Activated CD8-positive, alpha-beta memory T cell treated with anti-CD3 and anti-CD28 coated beads, Interleukin-2, amount 50 U/mL, for 24 hours (primary cell): ENCODE data around the gene CD36.

Experiments
- DNase-seq: peaks from one replicate; pipeline ENCODE4 v3.0.0-alpha.2; 2020; ENCODE audit errors: extremely low read depth

The CD36 gene

DNA sequence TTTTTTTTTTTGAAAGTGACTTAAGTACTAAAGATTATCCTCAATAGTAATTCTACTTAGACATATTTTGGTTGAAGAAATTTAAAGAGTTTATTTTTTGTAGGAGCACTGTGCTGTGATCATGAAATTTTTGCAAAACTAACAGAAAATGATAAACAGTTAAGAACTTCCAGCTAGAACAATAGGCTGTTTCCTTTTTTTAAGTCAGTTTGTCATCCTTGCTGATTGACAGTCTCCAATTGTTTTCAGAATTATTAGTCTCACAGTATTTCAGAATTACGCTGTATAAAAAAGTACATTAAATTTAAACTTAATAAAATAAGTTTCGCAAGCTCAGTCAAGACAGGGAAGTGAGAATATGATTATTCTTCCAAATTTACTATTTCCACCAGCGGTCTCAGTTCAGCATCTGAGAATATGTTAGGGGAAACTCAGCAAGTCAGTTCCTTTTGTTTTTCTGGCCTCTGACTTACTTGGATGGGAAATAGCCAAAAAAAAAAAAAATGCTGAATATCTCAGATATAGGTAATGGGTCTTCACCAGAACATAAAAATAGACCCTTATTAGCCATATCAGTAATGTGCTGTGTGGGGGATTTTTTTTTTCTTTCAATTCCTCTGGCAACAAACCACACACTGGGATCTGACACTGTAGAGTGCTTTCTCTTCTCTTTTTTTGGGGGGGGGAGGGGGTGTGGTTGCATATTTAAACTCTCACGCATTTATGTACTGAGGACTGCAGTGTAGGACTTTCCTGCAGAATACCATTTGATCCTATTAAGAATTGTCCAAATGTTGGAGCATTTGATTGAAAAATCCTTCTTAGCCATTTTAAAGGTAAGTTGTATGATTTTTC is at the start of gene CD36:
TSS of gene CD36 (plus strand) at position 732 of the 855 bp plus-strand sequence. CDS start 8,099 bp downstream, outside the sequence.
- no peak for DNase-seq

- DNase-seq: no peak
Measured at GRCh38 chr7:80589631-80590030, 48.8 kb upstream of the CD36 start.

- no peak for DNase-seq
Measured at GRCh38 chr7:80591654-80592053, 46.8 kb upstream of the CD36 start.

DNA sequence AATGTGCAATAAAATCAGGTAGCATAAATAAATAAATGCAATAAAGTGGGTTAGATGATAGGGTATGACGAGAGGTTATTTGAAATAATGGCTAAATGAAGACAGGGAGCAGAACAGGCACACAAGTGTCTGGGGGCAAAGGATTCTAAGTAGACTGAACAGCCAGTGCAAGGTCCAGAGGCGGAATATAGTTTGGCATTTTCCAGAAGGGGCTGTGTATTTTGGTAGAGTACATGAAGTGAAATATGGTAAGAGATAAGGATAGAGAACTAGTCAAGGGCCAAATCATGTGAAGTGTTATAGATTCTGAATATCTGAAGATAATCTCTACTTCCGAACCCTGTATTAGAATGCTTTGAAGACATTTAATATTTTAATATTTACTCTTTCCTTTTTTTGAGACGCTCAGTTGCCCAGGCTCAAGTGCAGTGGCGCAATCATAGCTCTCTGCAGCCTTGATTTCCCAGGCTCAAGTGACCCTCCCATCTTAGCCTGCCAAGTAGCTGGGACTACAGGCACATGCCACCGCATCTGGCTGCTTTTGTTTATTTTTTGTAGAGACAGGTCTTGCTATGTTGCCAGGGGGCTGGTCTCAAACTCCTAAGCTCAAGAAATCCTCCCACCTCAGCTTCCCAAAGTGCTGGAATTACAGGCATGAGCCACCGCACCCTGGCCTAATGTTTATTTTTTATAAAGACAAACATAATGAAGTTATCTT is 44.4 kb upstream of the CD36 start:
- DNase-seq: no peak

DNA sequence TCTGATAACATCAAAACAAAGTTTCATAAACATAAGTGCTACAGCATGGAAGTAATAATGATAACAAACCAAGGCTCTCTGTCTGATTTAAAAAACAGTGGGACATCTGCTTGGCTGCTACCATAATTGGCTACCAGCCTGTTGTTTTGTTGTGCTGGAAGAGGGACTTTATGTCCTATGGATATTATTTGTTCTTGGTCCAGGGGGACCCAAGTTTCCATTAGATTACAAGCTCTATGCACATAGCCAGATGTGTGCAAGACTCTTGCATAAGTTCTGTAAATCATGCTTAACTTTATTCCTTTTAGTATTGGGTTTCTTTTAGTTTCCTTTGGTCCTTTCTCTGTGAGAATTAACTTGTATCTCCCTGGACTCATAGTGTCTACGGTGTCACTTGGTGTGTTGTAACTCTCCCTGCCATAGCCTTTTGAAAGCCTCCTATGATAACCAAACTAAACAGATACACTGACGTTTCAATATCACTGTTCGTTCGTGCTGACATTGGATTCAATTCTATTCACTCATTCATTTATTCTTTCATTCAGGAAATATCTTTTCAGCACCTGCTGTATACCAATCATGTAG is 41.4 kb upstream of the CD36 start:
- no peak for DNase-seq

- DNase-seq: no peak
Measured at GRCh38 chr7:80597875-80598274, 40.6 kb upstream of the CD36 start.

DNA sequence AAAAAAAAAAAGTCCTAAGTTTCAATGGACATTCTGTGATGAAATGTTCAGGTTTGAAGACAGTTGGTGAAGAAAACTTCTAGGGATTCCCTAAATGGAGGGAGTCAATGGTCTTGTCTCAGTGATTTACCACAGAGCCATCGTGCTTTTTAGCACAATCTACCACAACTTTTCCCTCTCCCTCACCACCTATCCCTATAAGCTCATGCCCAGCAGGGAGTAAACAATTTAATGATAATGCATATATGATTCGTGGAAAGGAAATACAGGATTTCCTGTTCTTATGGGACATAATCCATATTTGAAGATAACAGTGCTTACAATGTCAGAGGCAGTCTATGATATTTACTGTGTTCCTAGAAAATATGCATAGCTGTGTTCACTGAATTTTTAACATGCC is 38.4 kb upstream of the CD36 start:
- no peak for DNase-seq

DNA sequence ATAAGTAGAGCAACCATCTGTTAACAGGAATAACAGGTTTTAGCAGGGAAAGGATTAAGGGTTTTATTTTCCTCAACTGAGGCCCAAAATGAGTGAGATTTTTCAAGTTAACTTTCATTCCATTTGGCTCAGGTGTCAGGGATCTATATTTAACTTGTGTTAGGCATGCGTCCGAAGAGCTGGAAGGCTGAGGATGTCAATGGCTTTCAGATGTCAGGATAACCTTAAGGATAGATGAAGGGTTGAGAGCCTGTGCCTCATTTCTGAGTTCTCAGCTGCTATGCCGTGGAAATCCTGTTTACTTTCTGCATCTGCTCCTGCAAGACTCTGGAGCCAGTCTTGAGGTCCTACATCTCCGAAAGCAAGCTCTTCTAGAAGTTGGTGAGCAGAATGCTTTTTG is 36.4 kb upstream of the CD36 start:
- DNase-seq: no peak

DNA sequence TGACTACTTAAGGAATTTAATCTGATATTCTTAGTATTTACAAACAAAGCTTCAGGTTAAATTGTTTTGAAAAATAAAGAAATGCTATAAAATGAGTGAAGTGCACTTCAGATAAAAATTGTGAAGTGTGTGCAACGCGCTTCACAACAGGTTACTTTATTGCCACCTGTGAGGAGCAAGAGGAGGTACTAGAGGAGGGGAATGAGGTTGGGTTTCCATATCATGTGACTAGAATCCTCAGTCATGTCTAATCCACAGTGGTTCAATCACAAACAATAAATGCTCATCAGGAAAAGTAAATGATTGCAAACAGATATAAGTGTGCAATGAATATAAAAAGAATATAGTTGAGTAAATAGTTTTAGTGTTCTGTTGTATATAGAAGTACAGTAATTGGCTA is 34.5 kb upstream of the CD36 start:
- DNase-seq: no peak

GRCh38 chr7:80604436-80604835 is 34.0 kb upstream of the CD36 start:
- DNase-seq: no peak

DNA sequence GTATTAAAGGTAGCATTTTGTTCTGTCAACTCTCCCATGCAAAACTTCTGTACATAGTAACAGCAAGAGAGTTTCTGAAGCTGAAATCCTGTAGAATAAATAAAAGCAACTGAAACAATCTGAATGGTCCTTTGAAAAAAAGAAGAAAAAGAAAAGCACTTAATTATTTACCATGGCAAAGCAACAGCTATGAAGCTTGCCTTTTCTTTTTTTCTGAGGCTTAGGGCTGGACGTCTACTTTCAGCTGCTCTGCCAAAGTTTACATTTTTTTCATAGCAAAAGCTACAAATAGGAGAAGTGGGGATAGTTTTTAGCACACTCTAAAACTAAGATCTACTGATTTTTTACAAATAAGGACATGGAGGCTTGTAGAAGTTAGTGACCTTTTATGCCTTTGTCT is 31.3 kb upstream of the CD36 start:
- DNase-seq: no peak

DNA sequence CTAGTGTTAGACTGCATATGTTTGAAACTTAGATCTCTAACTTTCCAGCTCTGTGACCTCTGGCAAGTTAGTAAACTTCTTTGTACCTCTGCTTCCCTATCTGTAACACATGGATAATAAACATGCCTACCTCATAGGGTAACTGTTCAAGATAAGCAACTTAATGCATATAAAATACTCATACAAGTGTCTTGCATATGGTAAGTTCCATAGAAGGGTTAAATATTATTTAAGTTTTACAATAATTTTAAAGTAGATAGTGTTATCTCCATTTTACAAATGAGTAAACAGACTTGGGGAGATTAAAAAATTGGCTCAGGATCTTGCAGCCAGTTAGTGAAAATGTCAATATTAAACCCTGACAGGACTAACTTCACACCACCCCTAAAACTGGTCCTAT is 30.1 kb upstream of the CD36 start:
- no peak for DNase-seq

DNA sequence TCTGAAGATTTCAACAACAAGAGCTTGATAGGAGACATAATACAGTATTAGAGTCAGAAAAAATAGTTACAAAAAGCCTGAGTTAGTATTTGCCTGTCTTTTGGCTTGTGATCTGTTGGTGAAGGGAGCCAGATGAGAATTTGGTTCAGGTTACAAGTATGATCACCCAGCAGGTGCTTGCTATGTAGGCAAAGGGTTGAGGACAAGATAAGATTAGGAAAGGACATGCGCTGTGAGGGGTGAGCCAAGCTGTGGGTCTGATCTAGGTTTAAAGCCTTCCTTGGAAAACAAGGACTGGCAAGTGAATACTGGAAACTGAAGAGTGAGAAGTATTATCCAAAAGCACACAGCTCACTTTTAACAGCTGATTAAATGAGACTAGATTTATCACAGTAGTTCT is 28.7 kb upstream of the CD36 start:
- no peak for DNase-seq

DNA sequence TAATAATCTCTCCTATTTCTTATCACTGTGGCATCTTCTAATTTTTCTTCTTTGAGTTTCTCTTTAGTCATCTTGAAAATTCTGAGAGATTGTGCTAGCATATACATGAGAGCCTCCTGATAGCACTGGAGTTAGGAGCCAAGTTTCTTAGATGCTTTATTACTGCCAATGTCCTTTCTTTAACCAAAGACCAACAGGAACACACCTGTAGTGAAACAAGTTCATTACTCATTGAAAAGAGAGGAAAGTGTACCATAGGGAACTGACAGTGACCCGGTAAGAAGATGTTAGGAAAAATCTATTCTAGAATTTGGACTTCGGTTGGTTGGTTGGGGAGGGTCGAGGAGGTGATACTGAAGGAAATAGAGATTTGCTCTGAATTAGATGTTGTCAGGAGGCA is 27.1 kb upstream of the CD36 start:
- DNase-seq: no peak

DNA sequence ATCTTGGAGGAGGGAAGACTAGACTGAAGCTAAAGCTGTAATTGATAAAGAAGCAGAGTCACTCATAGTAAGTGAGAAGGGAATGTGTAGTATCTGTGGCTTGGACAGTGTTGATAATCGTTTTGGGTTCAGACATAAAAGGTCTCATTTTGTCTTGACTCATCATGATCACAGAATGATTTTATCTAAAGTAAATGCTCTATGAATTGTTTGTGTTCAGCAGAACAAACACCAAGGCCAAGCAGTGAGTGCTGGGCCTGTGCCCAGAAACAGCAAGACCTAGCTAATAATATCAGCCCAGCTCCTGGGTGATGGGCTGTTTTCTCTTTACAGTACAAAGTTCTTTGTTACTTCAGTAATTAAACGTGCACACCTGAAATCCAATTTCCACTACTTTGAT is 26.7 kb upstream of the CD36 start:
- DNase-seq: no peak

DNA sequence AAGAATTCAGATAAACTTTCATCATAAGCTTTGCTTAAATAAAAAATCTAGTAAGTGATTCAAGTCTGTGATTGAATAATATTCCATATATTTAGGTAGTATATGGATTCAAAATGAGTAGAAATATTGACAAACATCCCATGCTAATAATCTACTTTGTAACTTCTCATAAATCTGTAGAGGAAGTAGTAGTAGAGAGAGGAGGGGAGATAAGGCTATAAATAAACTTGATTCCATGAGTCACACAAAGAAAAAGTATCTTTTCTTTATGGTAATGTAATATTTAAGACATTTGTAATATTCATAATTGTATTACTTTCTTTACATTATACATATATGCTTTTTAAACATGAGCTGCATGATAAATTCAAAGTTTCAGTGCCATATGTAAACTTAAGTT is 25.6 kb upstream of the CD36 start:
- DNase-seq: no peak

DNA sequence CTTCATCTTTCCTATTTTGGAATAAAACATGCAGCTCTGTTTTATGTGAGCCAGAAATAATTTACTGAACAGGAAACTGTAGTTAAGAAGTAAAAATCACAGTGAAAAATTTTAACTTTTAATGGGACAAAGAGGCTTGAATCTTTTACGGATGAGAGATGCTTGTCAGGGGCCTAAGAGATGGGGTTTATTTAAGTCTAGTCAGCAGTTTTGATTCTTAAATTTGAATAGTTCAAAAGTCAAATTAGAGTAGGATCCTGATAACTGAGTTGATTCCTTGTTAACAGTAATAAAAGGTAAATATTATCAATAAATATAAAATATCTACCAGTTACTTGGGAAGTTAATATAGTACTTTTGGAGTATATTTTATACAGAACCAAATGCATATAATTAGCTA is 24.9 kb upstream of the CD36 start:
- DNase-seq: no peak

GRCh38 chr7:80614851-80615271 is 23.6 kb upstream of the CD36 start:
- no peak for DNase-seq

- no peak for DNase-seq
Measured at GRCh38 chr7:80618096-80618495, 20.3 kb upstream of the CD36 start.

DNA sequence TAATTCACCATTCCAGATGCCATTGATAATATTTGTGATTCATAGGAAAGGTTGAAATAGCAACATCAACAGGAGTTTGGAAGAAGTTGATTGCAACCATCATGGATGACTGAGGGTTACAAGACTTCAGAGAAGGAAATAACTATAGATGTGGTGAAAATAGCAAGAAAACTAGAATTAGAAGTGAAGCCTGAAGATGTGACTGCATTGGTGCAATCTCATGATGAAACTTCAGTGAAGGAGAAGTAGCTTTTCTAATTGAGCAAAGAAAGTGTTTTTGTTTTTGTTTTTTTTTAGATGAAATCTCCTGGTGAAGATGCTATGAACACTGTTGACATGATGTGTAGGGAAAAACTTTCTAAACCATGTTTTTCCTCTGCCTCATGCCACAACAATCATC is 18.7 kb upstream of the CD36 start:
- no peak for DNase-seq

- DNase-seq: no peak
Measured at GRCh38 chr7:80622541-80622940, 15.9 kb upstream of the CD36 start.

DNA sequence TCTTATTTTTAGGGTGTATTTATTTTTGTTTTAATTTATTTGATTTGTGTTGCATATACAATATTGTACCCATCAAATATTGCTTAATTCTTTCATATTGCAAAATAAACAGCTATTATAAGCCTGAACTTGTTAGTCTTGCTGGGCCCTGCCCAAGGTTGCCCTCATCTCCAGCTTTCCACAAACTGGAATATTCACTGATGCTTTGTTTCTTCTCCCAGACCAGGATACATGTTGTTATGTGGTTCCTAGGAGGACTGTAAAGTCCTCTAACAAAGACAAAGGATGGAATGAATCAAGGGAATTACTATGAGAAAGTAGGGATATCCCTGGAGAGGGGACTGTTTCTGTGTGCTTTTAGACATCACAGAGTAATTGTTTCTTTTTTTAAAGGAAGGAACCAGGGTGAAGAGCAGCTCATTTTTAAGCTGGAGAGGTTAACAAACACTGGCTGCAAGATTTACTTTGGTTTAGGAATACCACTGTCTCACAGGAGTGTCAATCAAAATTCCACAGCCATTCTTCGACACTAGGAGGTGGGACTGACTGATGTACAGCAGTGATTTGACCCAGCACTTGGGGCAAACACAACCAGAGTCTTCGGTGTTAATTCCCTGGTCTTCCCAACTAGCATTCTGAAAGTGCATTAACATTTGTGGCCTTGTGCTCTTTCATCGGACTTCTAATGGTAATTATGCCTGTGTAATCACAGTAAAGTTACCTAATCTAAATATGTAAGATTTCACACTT is 14.8 kb upstream of the CD36 start:
- DNase-seq: no peak
